Left lung (tissue), 10 donors: ENCODE data around the gene BEAN1. TPM values are rescaled to one million over a fixed set of nuclear protein-coding genes. Genes with fewer than 3 reads are reported as not detected.

Experiments used
- ATAC-seq: fragments of 200-7000 bp; cut with Tn5 transposase; one replicate; pipeline ENCODE4 v1.9.1; 2020; ENCODE audit warnings: moderate library complexity
- DNase-seq, 4 donors: peaks; one replicate each; pipeline ENCODE4 v3.0.0-alpha.2; 2013 to 2020
- H3K27ac ChIP-seq, 2 donors: fragments of 200-600 bp; sonication (generic) in 1 of 2; one replicate each; pipeline versions ENCODE4 v1.5.0 to v1.8.0; 2020 to 2021
- H3K27me3 ChIP-seq, 2 donors: fragments of 200-600 bp; sonication (generic) in 1 of 2; one replicate each; pipeline versions ENCODE4 v1.5.0 to v1.8.0; 2020 to 2021
- H3K36me3 ChIP-seq, 2 donors: fragments of 200-600 bp; sonication (generic) in 1 of 2; one replicate each; pipeline versions ENCODE4 v1.5.0 to v1.8.0; 2020 to 2021
- H3K4me1 ChIP-seq, 2 donors: fragments of 200-600 bp; one replicate each; pipeline ENCODE4 v1.8.0; 2021
- H3K4me3 ChIP-seq, 2 donors: fragments of 200-600 bp; sonication (generic) in 1 of 2; one replicate each; pipeline versions ENCODE4 v1.5.0 to v1.8.0; 2020 to 2021; ENCODE audit warnings: mild to moderate bottlenecking in 1 of 2
- H3K9me3 ChIP-seq, 2 donors: fragments of 200-600 bp; sonication (generic) in 1 of 2; one replicate each; pipeline versions ENCODE4 v1.5.0 to v1.8.0; 2020 to 2021
- CTCF ChIP-seq, 2 donors: fragments of 200-600 bp; sonication (generic) in 1 of 2; IDR thresholded peaks; one replicate each; pipeline versions ENCODE4 v1.5.0 to v1.8.0; 2021; ENCODE audit warnings: antibody characterized with exemption in 2 of 2
- intact Hi-C, 2 donors: fragments of 100-400 bp; cut with DNase I; formaldehyde crosslinking; loops; one replicate each; pipeline versions ENCODE4 v1.11.2 to v1.14.2; 2022
- polyA plus RNA-seq, 6 donors: library from polyadenylated mRNA; unstranded; fragments of 120-200 nt; gene quantifications; one replicate each; pipeline ENCODE4 v1.2.1, GENCODE V29; 2013; ENCODE audit not compliant: insufficient read length in 6 of 6
- total RNA-seq, 2 donors: library from RNA; stranded (reverse); fragmentation: NEBNext Ultra II Directional; extraction: Animal tissue kit (Norgen Biotek cat#: 25700); gene quantifications; one replicate each; pipeline ENCODE4 v1.2.1, GENCODE V29; 2021
- donor health status: DM: no; HTN: yes; CAD: no.
- donor health status: DM: no; HTN: no; CAD: no.

The BEAN1 gene
- total and polyA plus RNA-seq, 8 donors = 0.65 to 13.6 (median 10.8) TPM

GRCh38 chr16:66420396-66420795, 6.7 kb upstream of the BEAN1 start:
- no peak for TF ChIP-seq CTCF (IDR thresholded peaks at IDR 0.05)
- no peaks in the 10 kb centered on the region for H3K9me3 ChIP-seq
- DNase-seq (no peak), ATAC-seq (no peak)
- peaks cover 2 to 19% of the 10 kb centered on the region in 2 donors for H3K27me3 ChIP-seq
- H3K36me3 ChIP-seq = no peaks in the 10 kb centered on the region
- no peaks in the 10 kb centered on the region for H3K4me1 ChIP-seq
- no peak overlapping the region for H3K27ac ChIP-seq
- H3K4me3 ChIP-seq = no peak overlapping the region
- intact Hi-C loops = no loop called here

- Histone ChIP-seq H3K36me3 (no peaks in the 10 kb centered on the region), H3K4me3 (no peak overlapping the region), H3K27me3 (peaks cover 15 to 33% of the 10 kb centered on the region in 2 donors), H3K9me3 (no peaks in the 10 kb centered on the region), H3K27ac (no peak overlapping the region), H3K4me1 (peaks cover 2 to 6% of the 10 kb centered on the region in 2 donors)
- ATAC-seq (no peak), DNase-seq (no peak)
- intact Hi-C loops = no loop called here
- TF ChIP-seq CTCF (IDR thresholded peaks at IDR 0.05) = no peak
Measured at GRCh38 chr16:66421891-66422290, 5.2 kb upstream of the BEAN1 start.

DNA sequence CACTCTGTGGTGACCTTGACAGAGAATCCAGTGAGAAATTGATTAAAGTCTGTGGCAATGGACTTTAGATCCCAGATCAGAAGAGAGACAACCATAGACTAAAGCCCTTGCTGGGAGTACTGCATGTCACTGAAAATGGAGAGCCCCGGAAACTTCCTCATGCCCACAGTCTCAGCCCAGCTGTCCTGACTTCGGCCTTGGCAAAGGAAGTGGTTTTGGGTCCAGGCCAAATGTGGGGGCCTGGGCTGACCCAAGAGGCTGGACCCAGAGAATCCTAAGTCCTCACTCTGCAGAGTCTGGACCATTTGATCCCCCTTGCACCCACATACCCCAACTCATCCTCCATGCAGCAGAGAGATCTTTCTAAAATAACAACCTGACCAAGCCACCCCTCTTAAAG, 4.7 kb upstream of the BEAN1 start:
- H3K27me3 ChIP-seq = peaks cover 17 to 36% of the 10 kb centered on the region in 2 donors

GRCh38 chr16:66423177-66423576, 3.9 kb upstream of the BEAN1 start:
- intact Hi-C loops = no loop called here
- DNase-seq = no peak
- no peak for TF ChIP-seq CTCF (IDR thresholded peaks at IDR 0.05)
- Histone ChIP-seq H3K36me3 (no peaks in the 10 kb centered on the region), H3K9me3 (no peaks in the 10 kb centered on the region), H3K27me3 (peaks cover 23 to 44% of the 10 kb centered on the region in 2 donors), H3K27ac (no peak overlapping the region), H3K4me3 (no peak overlapping the region), H3K4me1 (peaks cover 10 to 17% of the 10 kb centered on the region in 2 donors)
- ATAC-seq = no peak

More for the DNA sequence above, 4.7 kb upstream of the BEAN1 start:
- H3K27ac ChIP-seq = no peak overlapping the region
- H3K36me3 ChIP-seq = no peaks in the 10 kb centered on the region
- DNase-seq (no peak), ATAC-seq (no peak)
- no peak for TF ChIP-seq CTCF (IDR thresholded peaks at IDR 0.05)
- H3K4me3 ChIP-seq = no peak overlapping the region
- intact Hi-C loops = no loop called here
- peaks cover 2 to 8% of the 10 kb centered on the region in 2 donors for H3K4me1 ChIP-seq
- no peaks in the 10 kb centered on the region for H3K9me3 ChIP-seq

- DNase-seq = no peak
Measured at GRCh38 chr16:66425651-66426050, 1.4 kb upstream of the BEAN1 start.

More at GRCh38 chr16:66425651-66426050, 1.4 kb upstream of the BEAN1 start:
- Histone ChIP-seq H3K27ac (no peak overlapping the region), H3K4me3 (no peak overlapping the region), H3K9me3 (no peaks in the 10 kb centered on the region), H3K4me1 (peaks cover 11 to 18% of the 10 kb centered on the region in 2 donors), H3K36me3 (no peaks in the 10 kb centered on the region), H3K27me3 (peaks cover 32 to 66% of the 10 kb centered on the region in 2 donors)
- TF ChIP-seq CTCF (IDR thresholded peaks at IDR 0.05) = no peak
- no peak for ATAC-seq
- intact Hi-C loops = no loop called here
